T-helper 17 cell (primary cell): ENCODE results near the gene TECR. TPM values are rescaled to one million over a fixed set of nuclear protein-coding genes. Genes with fewer than 3 reads are reported as not detected.
"Not testable (repeated sequence)": the region's sequence is repeated elsewhere in the genome, so short reads cannot be mapped to it uniquely, and the experiment has no call there.

ENCODE experiments used
- ATAC-seq: fragments of 150-1000 bp; cut with Tn5 transposase; 2 replicates; pipeline ENCODE4 v1.10.0; 2021; ENCODE audit warnings: mild to moderate bottlenecking, moderate library complexity
- DNase-seq, 3 donors: peaks; one replicate each; pipeline versions ENCODE4 v3.0.0 to v3.0.0-alpha.2; 2020 to 2021
- H3K9me3 ChIP-seq: one replicate; pipeline ENCODE4 v1.7.0; 2013; ENCODE audit warnings: low read length, mild to moderate bottlenecking; ENCODE audit not compliant: control insufficient read depth, poor library complexity, severe bottlenecking
- H3K27ac Mint-ChIP-seq: one replicate; pipeline ENCODE4 v1.8.0; 2022; ENCODE audit warnings: mild to moderate bottlenecking, moderate library complexity, mixed read lengths
- H3K27me3 Mint-ChIP-seq: one replicate; pipeline ENCODE4 v1.8.0; 2022; ENCODE audit warnings: mixed read lengths
- H3K36me3 Mint-ChIP-seq: one replicate; pipeline ENCODE4 v1.8.0; 2022; ENCODE audit warnings: low read depth, mixed read lengths
- H3K4me1 Mint-ChIP-seq: one replicate; pipeline ENCODE4 v1.8.0; 2022; ENCODE audit warnings: mild to moderate bottlenecking, mixed read lengths
- H3K4me3 Mint-ChIP-seq: one replicate; pipeline ENCODE4 v1.8.0; 2022; ENCODE audit warnings: mild to moderate bottlenecking, moderate library complexity, mixed read lengths
- total RNA-seq, 4 donors: library from RNA in 2 of 4; stranded (reverse) in 2 of 4; gene quantifications; one replicate each; pipeline ENCODE4 v1.2.3 and lab custom pipeline; 2022 to 2026

The TECR gene
- total RNA-seq, 2 donors from 2014 or later, result 111 to 125 TPM

GRCh38 chr19:14563989-14564651 lies 34.7 kb downstream of the TECR start:
- DNase-seq (peak in 2 of 3 donors; percentile 43 to 53), ATAC-seq (peak; percentile 78)
- no peak overlapping the region for H3K4me3 Mint-ChIP-seq
- no peaks in the 10 kb centered on the region for H3K27me3 Mint-ChIP-seq
- no peaks in the 10 kb centered on the region for H3K9me3 ChIP-seq
- H3K27ac Mint-ChIP-seq, result peak overlapping the region; percentile 32
- no peaks in the 10 kb centered on the region for H3K36me3 Mint-ChIP-seq
- H3K4me1 Mint-ChIP-seq, result peaks cover 28% of the 10 kb centered on the region

GRCh38 chr19:14564652-14565297 lies 35.4 kb downstream of the TECR start:
- H3K4me1 Mint-ChIP-seq, result peaks cover 31% of the 10 kb centered on the region
- ATAC-seq, result peak; percentile 3

GRCh38 chr19:14565298-14565679 lies 35.9 kb downstream of the TECR start:
- Mint-ChIP-seq H3K36me3 (no peaks in the 10 kb centered on the region), H3K4me3 (no peak overlapping the region), H3K27me3 (no peaks in the 10 kb centered on the region), H3K4me1 (peaks cover 29% of the 10 kb centered on the region), H3K27ac (no peak overlapping the region)
- DNase-seq (no peak), ATAC-seq (no peak)
- no peaks in the 10 kb centered on the region for H3K9me3 ChIP-seq

More at GRCh38 chr19:14564652-14565297, 35.4 kb downstream of the TECR start:
- H3K36me3 Mint-ChIP-seq, H3K4me3 Mint-ChIP-seq, H3K27ac Mint-ChIP-seq, DNase-seq, H3K27me3 Mint-ChIP-seq, H3K9me3 ChIP-seq: not testable (repeated sequence)

- Mint-ChIP-seq H3K36me3 (no peaks in the 10 kb centered on the region), H3K4me1 (peaks cover 29% of the 10 kb centered on the region), H3K4me3 (no peak overlapping the region), H3K27me3 (no peaks in the 10 kb centered on the region), H3K27ac (no peak overlapping the region)
- ATAC-seq (no peak), DNase-seq (no peak)
- H3K9me3 ChIP-seq, result no peaks in the 10 kb centered on the region
These were observed 36.6 kb downstream of the TECR start for GRCh38 chr19:14565765-14566711.

GRCh38 chr19:14566712-14567077 lies 37.3 kb downstream of the TECR start:
- no peak overlapping the region for H3K4me3 Mint-ChIP-seq
- H3K9me3 ChIP-seq, result no peaks in the 10 kb centered on the region
- H3K27ac Mint-ChIP-seq, result no peak overlapping the region
- peaks cover 31% of the 10 kb centered on the region for H3K4me1 Mint-ChIP-seq
- no peaks in the 10 kb centered on the region for H3K27me3 Mint-ChIP-seq
- no peaks in the 10 kb centered on the region for H3K36me3 Mint-ChIP-seq
- ATAC-seq, result no peak
- DNase-seq, result no peak

GRCh38 chr19:14567079-14567478 lies 37.7 kb downstream of the TECR start:
- H3K36me3 Mint-ChIP-seq, result no peaks in the 10 kb centered on the region
- ATAC-seq, result no peak
- no peaks in the 10 kb centered on the region for H3K9me3 ChIP-seq
- DNase-seq, result no peak
- peak overlapping the region; percentile 45 for H3K4me3 Mint-ChIP-seq
- H3K27ac Mint-ChIP-seq, result peak overlapping the region; percentile 86
- no peaks in the 10 kb centered on the region for H3K27me3 Mint-ChIP-seq
- peaks cover 33% of the 10 kb centered on the region for H3K4me1 Mint-ChIP-seq

GRCh38 chr19:14570864-14571527 lies 41.6 kb downstream of the TECR start:
- H3K9me3 ChIP-seq, result no peaks in the 10 kb centered on the region
- Mint-ChIP-seq H3K27ac (peak overlapping the region; percentile 79), H3K27me3 (no peaks in the 10 kb centered on the region), H3K4me1 (peaks cover 34% of the 10 kb centered on the region), H3K36me3 (no peaks in the 10 kb centered on the region), H3K4me3 (peak overlapping the region; percentile 94)
- ATAC-seq (no peak), DNase-seq (no peak)

GRCh38 chr19:14571695-14572490 lies 42.5 kb downstream of the TECR start, which contains the start of gene NDUFB7:
TSS of gene NDUFB7 (minus strand) at chr19:14572066. CDS start at chr19:14572000, 66 bp downstream.
- DNase-seq, result peak; percentile 81 to 87 (median 87)
- H3K9me3 ChIP-seq, result no peaks in the 10 kb centered on the region
- H3K27me3 Mint-ChIP-seq, result no peaks in the 10 kb centered on the region
- ATAC-seq, result peak; percentile 96
- peak within 1 kb of the TSS; percentile 79 for H3K27ac Mint-ChIP-seq
- peaks cover 32% of the 10 kb centered on the region for H3K4me1 Mint-ChIP-seq
- no peaks in the 10 kb centered on the region for H3K36me3 Mint-ChIP-seq
- peak within 1 kb of the TSS; percentile 94 for H3K4me3 Mint-ChIP-seq

GRCh38 chr19:14575428-14575980 lies 46.1 kb downstream of the TECR start:
- no peak overlapping the region for H3K4me3 Mint-ChIP-seq
- peaks cover 18% of the 10 kb centered on the region for H3K4me1 Mint-ChIP-seq
- no peak overlapping the region for H3K27ac Mint-ChIP-seq
- no peaks in the 10 kb centered on the region for H3K36me3 Mint-ChIP-seq
- no peaks in the 10 kb centered on the region for H3K27me3 Mint-ChIP-seq
- no peaks in the 10 kb centered on the region for H3K9me3 ChIP-seq
- ATAC-seq, result no peak
- no peak for DNase-seq

GRCh38 chr19:14576363-14576762 lies 47.0 kb downstream of the TECR start:
- Mint-ChIP-seq H3K4me1 (peaks cover 16% of the 10 kb centered on the region), H3K27ac (no peak overlapping the region), H3K27me3 (no peaks in the 10 kb centered on the region), H3K4me3 (no peak overlapping the region), H3K36me3 (no peaks in the 10 kb centered on the region)
- DNase-seq, result no peak
- ATAC-seq, result no peak
- H3K9me3 ChIP-seq, result no peaks in the 10 kb centered on the region

GRCh38 chr19:14577264-14577663 lies 47.9 kb downstream of the TECR start:
- Mint-ChIP-seq H3K4me3 (no peak overlapping the region), H3K36me3 (no peaks in the 10 kb centered on the region)

GRCh38 chr19:14577885-14578427 lies 48.6 kb downstream of the TECR start:
- no peaks in the 10 kb centered on the region for H3K9me3 ChIP-seq
- no peak for DNase-seq
- no peak for ATAC-seq
- Mint-ChIP-seq H3K27me3 (no peaks in the 10 kb centered on the region), H3K4me3 (no peak overlapping the region), H3K4me1 (peaks cover 11% of the 10 kb centered on the region), H3K36me3 (no peaks in the 10 kb centered on the region), H3K27ac (peak overlapping the region; percentile 82)

More at GRCh38 chr19:14577264-14577663, 47.9 kb downstream of the TECR start:
- DNase-seq (no peak), ATAC-seq (no peak)
- H3K9me3 ChIP-seq, result no peaks in the 10 kb centered on the region
- Mint-ChIP-seq H3K27ac (peak overlapping the region; percentile 82), H3K27me3 (no peaks in the 10 kb centered on the region), H3K4me1 (peaks cover 11% of the 10 kb centered on the region)
